COR-L47 (cell line): ENCODE measurements around the gene PLA2G4B.

ENCODE experiments used
- DNase-seq: peaks from one replicate; lab custom pipeline; 2025; lab: John Stamatoyannopoulos, UW

The PLA2G4B gene

DNA sequence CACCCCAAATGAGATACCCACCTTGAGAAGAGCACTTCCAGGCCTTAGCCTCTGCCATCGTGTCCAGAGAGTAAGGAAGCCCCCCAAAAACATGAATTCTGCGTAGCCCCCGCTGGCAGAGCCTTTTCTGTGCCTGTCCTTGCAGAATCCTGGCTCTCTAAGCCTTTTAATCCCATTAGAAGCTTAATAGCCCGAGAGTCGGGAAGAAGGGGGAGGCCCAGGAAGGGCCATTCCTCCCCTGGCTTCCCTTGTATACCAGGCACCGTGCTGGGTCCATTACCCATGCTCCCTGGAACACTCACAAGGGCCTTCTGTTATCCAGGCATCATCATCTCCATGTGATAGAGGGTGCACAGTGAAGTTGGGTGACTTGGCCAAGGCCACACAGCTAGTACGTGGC, 48.1 kb downstream of the PLA2G4B start:
- DNase-seq, result no peak

DNA sequence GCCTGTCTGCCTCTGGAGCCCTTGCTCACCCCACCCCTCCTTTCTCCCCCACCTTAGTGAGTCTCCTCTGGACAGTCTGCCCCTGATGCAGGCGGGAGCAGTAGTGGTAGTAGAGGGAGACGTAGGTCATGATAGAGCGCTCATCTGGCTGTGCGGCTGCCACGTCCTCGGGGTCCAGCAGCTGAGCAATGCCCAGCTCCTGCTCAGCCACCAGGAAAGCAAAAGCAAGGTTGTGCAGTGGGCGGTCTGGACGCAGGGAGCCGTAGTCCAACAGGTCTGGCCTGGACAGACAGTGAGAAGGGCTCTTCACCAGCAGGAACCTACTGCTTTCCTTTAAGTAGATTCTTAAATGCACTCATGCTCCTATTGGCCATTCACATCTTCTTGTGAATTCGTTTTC, 48.5 kb downstream of the PLA2G4B start:
- DNase-seq, result no peak

DNA sequence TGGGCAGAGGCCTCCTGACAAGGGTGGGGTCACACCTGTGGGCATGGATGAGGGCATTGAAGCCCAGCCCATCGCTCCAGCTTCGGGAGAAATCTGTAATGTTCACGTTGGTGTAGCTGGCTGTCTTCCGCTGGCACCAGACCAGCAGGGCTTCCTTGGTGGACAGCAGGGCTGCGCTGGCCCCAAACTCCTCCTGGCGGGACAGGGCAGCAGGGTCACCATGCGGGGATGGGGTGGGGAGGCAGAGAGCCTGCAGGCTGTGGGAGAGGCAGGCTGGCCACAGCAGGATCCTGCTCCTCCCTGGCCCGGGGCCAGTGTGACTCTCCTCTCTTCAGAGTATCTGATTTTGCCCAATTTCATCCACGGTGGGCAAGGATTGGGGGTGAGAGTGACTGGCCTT, 49.2 kb downstream of the PLA2G4B start:
- no peak for DNase-seq

DNA sequence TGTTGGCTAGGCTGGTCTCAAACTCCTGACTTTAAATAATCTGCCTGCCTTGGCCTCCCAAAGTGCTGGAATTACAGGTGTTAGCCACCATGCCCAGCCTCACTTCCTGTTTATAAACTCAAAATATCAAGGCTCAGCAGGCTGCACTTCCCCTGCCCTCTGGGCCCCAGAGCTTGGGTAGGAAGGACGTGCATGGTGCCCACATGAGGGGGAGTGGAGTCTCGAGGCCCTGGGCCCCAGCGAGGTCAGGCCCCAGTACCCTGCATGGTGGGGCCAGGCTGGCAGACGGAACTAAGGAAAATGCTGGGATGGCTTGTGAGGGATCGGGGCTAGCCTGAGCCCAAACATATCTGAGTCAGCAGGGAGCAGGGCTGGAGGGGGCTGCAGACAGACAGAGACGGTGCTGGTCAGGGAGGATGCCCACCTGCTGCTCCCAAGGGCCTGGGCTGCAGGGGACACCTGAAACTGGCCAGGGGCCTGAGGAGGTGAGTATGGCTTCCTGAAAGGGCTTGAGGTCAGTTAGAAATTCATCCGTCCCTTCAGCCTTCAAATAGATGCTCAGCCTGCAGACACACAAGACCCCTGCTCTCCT, 50.1 kb downstream of the PLA2G4B start:
- no peak for DNase-seq

DNA sequence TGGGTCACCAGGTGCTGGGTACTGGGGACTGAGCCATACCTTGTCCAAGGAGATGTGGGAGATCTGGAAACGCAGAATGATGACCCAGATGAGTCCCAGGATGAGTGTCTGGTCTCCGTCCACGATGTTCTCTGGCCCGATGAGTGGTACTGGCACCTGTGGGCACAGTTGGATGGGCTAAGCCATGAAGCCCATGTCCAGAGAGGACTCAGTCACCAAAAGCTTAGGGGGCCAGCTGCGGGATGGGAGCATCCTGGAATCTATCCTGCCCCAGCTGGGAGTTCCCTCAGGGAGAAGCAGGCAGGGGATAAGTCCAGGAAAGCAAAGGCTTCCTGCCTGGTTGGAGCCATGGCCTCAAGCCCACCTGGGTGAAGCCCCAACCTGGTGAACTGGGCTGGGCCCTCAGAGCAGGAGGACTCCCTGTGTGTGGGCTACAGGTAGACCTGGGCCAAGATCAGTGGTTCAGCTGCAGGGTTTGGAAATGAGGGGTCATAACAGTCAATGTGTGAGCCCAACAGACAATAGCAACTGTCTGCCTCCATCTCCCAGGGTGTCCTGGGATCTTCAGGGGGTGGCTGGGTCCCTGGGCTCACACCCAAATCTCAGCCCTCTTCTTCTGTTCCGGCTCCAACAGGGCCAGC, 51.5 kb downstream of the PLA2G4B start:
- DNase-seq, result no peak

DNA sequence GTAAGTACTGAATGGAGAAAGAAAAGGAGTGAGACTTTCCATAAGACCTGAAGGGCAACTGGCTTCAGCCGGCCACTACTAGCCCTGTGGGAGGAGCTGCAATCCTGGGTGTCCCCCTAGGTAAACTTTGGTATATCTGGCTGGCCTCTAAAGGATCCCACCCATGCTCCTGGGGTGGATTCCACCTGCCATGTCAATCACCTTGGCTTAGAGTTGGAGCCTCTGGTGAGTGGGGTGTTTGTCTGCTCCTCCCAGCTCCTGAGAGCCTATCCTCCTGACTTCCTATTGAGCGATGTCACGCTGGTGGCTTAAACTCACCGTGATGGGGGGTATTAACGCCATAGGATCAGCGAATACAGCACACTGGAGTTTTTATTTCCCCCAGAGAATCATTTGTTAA, 52.6 kb downstream of the PLA2G4B start:
- DNase-seq, result peak; percentile 35

DNA sequence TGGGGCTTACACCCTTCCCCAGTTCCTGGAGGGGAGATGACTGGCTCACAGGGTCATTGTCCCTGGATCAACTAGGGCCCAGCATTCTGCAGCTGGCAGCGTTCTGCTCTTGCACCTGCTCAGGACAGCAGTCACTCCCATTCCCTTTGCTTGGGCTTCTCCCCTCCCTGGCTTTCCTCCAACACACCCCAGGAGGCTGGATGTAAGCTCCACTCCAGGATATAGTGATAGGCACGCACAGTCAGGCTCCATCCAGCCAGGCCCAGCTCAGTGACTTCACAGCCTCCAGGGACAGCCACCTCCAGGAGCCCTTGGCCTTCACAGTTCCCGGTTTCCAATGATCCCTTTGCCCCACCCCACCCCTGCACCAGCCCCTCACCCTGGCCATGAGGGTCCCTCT, 53.3 kb downstream of the PLA2G4B start:
- peak; percentile 94 for DNase-seq

DNA sequence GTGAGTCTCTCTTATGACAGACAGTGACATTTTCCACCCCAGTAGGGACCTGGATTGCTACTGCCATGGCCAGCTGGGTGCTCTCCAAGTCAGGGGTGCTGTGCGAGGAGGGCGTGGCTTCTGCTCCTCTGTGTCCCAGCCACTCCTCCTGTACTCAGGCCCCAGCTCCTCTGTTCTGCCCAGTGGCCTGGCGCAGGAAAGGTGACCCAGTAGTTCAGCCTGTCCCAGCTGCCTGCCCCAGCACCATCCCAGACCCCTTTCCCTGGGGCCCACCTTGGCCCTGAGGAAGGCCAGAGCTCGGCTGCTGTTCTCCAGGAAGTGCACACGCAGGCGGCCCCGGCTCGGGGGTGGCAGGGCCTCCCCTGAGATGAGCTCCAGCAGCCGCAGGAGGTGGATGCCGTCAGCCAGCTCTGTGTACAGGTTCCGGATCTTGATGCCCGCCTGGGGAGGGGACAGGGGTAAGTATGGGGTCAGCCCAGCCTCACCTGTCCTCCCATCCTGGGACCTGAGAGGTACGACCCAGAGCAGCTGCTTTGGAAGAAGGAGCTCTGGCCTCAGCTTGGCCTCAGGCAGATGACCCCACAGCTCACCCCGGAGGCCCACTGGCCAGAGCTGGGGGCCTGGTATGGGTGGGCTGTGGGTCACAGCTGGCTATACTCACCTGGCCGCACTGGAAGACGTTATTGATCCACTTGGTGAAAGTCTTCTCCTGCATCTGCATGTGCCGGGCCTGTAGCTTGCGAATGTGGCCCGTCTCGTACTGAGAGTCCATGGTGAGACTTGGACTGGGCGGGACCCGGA, 54.2 kb downstream of the PLA2G4B start:
- peak; percentile 20 for DNase-seq

DNA sequence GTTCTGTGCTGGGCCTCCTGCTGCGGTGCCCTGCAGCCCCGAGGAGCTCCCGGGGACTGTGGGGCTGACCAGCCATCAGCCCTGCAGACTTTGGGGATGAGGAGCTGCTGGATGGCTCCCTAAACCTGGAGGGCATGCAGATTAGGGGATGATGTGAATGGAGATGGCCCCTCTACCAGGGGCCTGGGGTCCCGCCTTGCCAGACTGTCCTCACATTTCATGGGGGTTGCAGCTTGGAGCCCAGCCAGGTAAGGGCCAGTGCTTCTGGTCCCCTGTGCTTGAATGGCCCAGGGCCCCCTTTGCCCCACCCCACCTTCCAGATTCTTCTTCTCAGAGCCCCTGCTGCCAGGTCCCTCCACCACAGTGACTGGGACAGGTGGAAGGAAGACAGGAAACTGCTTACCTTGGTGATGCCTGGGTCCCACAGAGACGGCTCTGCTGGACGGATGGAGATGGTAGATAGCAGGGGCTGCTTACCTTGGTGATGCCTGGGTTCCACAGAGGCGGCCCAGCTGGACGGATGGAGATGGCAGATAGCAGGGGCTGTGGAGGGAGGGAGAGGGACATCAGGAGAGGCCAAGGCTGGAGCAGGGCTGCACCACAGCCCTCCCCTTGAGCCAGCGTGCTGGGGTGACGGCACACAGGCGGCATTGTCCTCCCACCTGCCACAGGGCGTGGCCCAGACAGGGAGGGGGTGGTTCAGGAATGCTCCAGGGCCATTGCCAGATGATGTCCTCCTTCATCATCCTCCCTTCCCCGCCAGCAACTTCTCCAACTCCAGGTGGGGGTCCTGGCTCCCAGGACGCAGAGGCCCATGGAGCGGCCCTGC, 55.0 kb downstream of the PLA2G4B start, which contains the start of gene SPTBN5:
SPTBN5 (minus strand) TSS at position 632 of the 829 bp plus-strand sequence; CDS start at position 76, 556 bp downstream.
- DNase-seq, result no peak

DNA sequence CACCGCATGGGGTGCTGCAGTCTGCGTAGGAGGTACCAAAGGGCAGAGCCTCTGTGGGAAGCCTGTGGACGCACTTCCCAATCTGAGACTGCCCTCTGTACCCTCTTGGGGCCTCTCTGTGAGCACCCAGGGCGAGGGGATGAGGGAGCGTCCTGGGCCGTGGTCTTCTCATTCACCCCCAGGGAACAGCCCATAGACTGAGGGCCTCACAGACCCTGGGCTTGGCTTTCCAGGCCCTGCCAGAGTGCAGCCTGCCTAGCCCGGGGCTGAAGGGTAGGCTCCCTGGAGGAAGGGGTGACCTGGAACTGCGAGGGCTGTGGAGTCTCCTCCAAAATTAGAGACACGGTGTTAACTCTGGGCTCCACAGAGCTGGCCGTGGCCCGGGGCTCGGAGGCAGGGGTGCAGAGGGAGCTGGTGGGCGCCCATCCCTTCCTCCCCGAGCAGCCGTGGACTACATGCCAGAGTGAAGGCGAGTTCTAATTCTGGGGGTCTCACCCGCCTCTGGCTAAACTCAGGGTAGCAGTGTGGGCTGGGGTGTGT, 55.7 kb downstream of the PLA2G4B start:
- DNase-seq, result no peak

DNA sequence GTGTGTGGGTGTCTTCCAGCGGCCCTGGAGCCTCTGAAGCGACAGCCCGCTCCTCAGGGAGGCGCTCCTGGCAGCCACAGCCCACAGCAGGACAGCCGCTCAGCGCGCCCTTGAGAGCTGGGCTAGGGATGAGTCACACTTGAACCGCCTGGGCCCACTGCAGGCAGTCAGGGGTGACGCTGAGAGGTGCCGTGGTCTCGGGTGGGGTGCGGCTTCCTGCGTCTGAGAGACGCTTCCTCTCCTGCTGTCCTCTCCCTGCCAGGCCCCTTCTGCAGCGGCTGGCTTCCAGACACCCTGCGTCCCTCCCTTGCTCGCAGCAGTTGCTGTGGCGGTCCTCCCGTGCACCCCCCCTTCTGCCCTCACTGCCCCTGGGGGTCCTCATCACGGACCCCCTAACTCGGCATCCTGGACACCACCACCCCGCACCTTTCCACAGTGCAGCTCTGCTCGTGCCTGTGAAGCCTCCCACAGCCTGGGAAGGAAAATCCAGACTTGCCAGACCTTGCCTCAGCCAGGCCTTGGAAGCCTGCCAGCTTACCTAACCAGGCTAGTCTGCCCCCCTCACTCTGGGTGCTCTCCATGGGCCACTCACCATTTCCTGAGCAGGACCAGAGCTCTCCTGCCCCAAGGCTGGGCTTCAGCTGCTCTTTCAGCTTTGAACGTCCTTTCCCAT, 56.3 kb downstream of the PLA2G4B start:
- peak; percentile 51 for DNase-seq

DNA sequence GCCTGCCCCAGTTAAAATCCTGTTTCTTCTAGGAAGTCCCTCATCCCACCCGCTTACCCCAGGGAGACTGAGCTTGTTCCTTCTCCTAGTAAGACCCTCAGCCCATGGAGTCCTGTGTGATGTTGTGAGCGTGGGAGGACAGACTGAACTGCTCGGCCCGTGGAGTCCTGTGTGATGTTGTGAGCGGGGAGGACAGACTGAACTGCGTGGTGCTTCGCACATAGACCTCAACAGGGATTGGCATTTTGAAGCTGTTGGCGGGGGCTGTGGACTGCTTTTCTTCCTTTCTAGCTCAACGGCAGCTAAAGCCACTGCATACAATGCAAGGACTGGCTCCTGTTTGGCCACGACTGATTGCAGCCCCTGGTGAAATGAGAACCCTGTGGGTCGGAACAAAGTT, 56.8 kb downstream of the PLA2G4B start:
- DNase-seq, result no peak

DNA sequence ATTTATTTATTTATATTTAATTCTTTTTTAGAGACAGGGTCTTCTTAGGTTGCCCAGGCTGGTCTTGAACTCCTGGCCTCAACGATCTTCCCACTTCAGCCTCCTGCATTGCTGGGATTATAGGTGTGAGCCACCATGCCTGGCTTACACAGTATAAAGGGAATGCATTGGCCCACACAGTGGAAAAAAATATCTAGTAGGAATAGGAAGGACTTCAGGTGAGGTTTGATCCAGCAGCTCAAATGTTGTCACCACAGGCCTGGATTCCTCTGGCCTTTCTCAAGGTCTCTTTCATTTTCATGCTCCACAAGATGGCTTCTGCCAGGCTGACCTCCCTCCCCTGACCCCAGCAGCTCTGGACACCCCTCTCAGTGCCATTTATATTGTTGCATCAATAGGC, 57.3 kb downstream of the PLA2G4B start:
- no peak for DNase-seq

DNA sequence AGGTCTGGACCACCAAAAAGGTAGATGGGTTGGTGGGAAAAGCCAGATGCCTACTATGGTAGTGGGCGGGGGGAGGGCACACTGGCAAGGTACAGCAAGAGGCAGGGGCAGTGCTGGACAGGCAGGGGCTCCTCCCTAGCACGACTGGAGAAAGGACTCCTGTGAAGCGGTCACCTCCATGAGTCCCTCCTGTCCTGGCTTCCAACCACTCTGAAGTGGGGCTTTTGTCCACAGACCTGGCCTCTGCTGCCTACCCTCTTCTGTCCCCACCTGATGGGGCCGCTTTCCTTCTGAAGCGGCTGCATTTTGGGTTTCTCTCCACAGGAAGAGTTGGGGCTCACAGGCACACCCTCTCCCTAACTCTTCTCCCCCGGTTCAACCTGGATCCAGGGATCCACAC, 57.9 kb downstream of the PLA2G4B start:
- no peak for DNase-seq

DNA sequence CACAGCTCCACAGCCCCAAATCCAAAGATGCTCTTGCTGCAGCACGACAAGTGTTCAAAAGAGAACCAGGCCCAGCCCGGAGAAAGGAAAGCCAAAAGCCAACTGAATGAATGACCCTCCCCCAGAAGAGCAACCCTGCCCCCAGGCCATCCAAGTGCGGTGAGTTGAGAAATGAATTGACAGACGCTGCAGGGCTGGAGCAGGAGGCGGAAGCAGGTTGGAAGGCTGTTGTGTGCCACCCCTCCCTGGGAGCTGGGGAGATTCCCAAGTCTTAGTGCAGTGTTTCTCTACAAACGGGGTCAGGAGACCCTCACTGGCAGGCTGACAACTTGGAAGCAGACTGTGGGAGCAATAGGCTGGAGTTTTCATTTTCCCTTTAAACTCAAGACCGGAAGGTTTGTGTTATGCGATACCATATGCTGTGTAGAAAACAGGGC, 58.7 kb downstream of the PLA2G4B start:
- DNase-seq, result no peak
